WTC11 (cell line): Measurements from ENCODE around the gene CCL23. TPM values are rescaled to one million over a fixed set of nuclear protein-coding genes. Genes with fewer than 3 reads are reported as not detected.

Source experiments
- ATAC-seq: fragments of 200-7000 bp; cut with Tn5 transposase; 2 replicates; pipeline ENCODE4 v1.10.0; 2021; ENCODE audit warnings: mild to moderate bottlenecking, moderate library complexity
- CTCF ChIA-PET: fragments of 300-600 bp; sonication (Branson Sonifier 250); formaldehyde crosslinking; loops from one replicate; lab custom pipeline; 2021; ENCODE audit warnings: antibody characterized with exemption; lab: Charles Lee
- POLR2A ChIA-PET: fragments of 350-600 bp; sonication (Branson Sonifier 250); formaldehyde crosslinking; loops from one replicate; lab custom pipeline; 2021; ENCODE audit warnings: antibody characterized with exemption; lab: Charles Lee
- DNase-seq: peaks from one replicate; pipeline ENCODE4 v3.0.0; 2021; ENCODE audit warnings: low spot score
- H3K27ac Mint-ChIP-seq: 2 replicates; pipeline ENCODE4 v1.8.0; 2021; ENCODE audit warnings: mixed read lengths
- H3K27me3 Mint-ChIP-seq: 2 replicates; pipeline ENCODE4 v1.8.0; 2021; ENCODE audit warnings: low read depth, mild to moderate bottlenecking, moderate library complexity, mixed read lengths
- H3K36me3 Mint-ChIP-seq: 2 replicates; pipeline ENCODE4 v1.8.0; 2021; ENCODE audit warnings: mixed read lengths
- H3K4me1 Mint-ChIP-seq: 2 replicates; pipeline ENCODE4 v1.8.0; 2022; ENCODE audit warnings: mixed read lengths
- H3K4me3 Mint-ChIP-seq: 2 replicates; pipeline ENCODE4 v1.8.0; 2021; ENCODE audit warnings: mild to moderate bottlenecking, moderate library complexity, mixed read lengths
- H3K9me3 Mint-ChIP-seq: 2 replicates; pipeline ENCODE4 v1.8.0; 2021; ENCODE audit warnings: mixed read lengths
- ATF1 ChIP-seq: sonication (generic); formaldehyde crosslinking; IDR thresholded peaks from 2 replicates; pipeline ENCODE4 v1.8.1; 2023; ENCODE audit warnings: mild to moderate bottlenecking, moderate library complexity, missing genetic modification reagents
- CBFB ChIP-seq: sonication (generic); formaldehyde crosslinking; IDR thresholded peaks from 2 replicates; pipeline ENCODE4 v1.8.1; 2022; ENCODE audit warnings: mild to moderate bottlenecking, low read depth, missing genetic modification reagents
- CREB1 ChIP-seq: sonication (generic); formaldehyde crosslinking; IDR thresholded peaks from 2 replicates; pipeline ENCODE4 v1.8.0; 2023; ENCODE audit warnings: mild to moderate bottlenecking, missing genetic modification reagents
- CTCF ChIP-seq: fragments of 200-600 bp; IDR thresholded peaks from 2 replicates; pipeline ENCODE4 v1.8.0; 2022; ENCODE audit warnings: antibody characterized with exemption
- EMX1 ChIP-seq: fragments of 250-450 bp; sonication (Bioruptor Pico); IDR thresholded peaks from 2 replicates; pipeline ENCODE4 v1.8.0; 2021; ENCODE audit warnings: mild to moderate bottlenecking
- FOXP1 ChIP-seq: sonication (generic); formaldehyde crosslinking; IDR thresholded peaks from 2 replicates; pipeline ENCODE4 v1.8.0; 2022; ENCODE audit warnings: missing genetic modification reagents, mild to moderate bottlenecking, moderate library complexity, borderline replicate concordance
- GRHL2 ChIP-seq: fragments of 250-450 bp; sonication (Bioruptor Pico); IDR thresholded peaks from 2 replicates; pipeline ENCODE4 v1.8.0; 2022; ENCODE audit warnings: mild to moderate bottlenecking, moderate library complexity; ENCODE audit not compliant: insufficient replicate concordance, severe bottlenecking
- HMGA2 ChIP-seq: fragments of 250-450 bp; sonication (Bioruptor Pico); IDR thresholded peaks from 2 replicates; pipeline ENCODE4 v1.4.0; 2021; ENCODE audit warnings: mild to moderate bottlenecking, moderate library complexity
- IRF1 ChIP-seq: sonication (generic); formaldehyde crosslinking; IDR thresholded peaks from 2 replicates; pipeline ENCODE4 v1.8.0; 2023; ENCODE audit warnings: missing genetic modification reagents
- KAT7 ChIP-seq: sonication (generic); formaldehyde crosslinking; IDR thresholded peaks from 2 replicates; pipeline ENCODE4 v1.8.1; 2023; ENCODE audit warnings: missing genetic modification reagents, mild to moderate bottlenecking, borderline replicate concordance
- MYBL2 ChIP-seq: sonication (generic); formaldehyde crosslinking; IDR thresholded peaks from 2 replicates; pipeline ENCODE4 v1.8.1; 2023; ENCODE audit warnings: mild to moderate bottlenecking, moderate library complexity, missing genetic modification reagents
- NFATC4 ChIP-seq: fragments of 250-450 bp; sonication (Bioruptor Pico); IDR thresholded peaks from 2 replicates; pipeline ENCODE4 v1.9.0; 2021; ENCODE audit warnings: mild to moderate bottlenecking
- NR1H2 ChIP-seq: sonication (generic); formaldehyde crosslinking; IDR thresholded peaks from 2 replicates; pipeline ENCODE4 v1.9.0; 2021; ENCODE audit warnings: mild to moderate bottlenecking, moderate library complexity, missing genetic modification reagents
- RORB ChIP-seq: fragments of 250-450 bp; sonication (Bioruptor Pico); IDR thresholded peaks from 2 replicates; pipeline ENCODE4 v1.9.0; 2021; ENCODE audit warnings: mild to moderate bottlenecking
- SP1 ChIP-seq: sonication (generic); formaldehyde crosslinking; conservative IDR thresholded peaks from 2 replicates; pipeline ENCODE4 v1.8.1; 2022; ENCODE audit warnings: missing genetic modification reagents
- TCF7 ChIP-seq: sonication (generic); formaldehyde crosslinking; IDR thresholded peaks from 2 replicates; pipeline ENCODE4 v1.8.0; 2022; ENCODE audit warnings: mild to moderate bottlenecking, low read depth, missing genetic modification reagents, moderate library complexity
- TEAD1 ChIP-seq: sonication (generic); formaldehyde crosslinking; IDR thresholded peaks from 2 replicates; pipeline ENCODE4 v1.8.0; 2022; ENCODE audit warnings: mild to moderate bottlenecking, missing genetic modification reagents
- ZBTB43 ChIP-seq: sonication (generic); formaldehyde crosslinking; IDR thresholded peaks from 2 replicates; pipeline ENCODE4 v1.8.1; 2023; ENCODE audit warnings: mild to moderate bottlenecking, missing genetic modification reagents
- ZNF121 ChIP-seq: sonication (generic); formaldehyde crosslinking; IDR thresholded peaks from 2 replicates; pipeline ENCODE4 v1.8.0; 2023; ENCODE audit warnings: missing genetic modification reagents
- ZNF219 ChIP-seq: sonication (generic); formaldehyde crosslinking; IDR thresholded peaks from 2 replicates; pipeline ENCODE4 v1.8.0; 2023; ENCODE audit warnings: missing genetic modification reagents, mild to moderate bottlenecking, borderline replicate concordance
- ZNF317 ChIP-seq: sonication (generic); formaldehyde crosslinking; IDR thresholded peaks from 2 replicates; pipeline ENCODE4 v1.8.1; 2023; ENCODE audit warnings: low read depth, mild to moderate bottlenecking, moderate library complexity, missing genetic modification reagents, borderline replicate concordance
- total RNA-seq: library from RNA; stranded (reverse); gene quantifications from 3 replicates; pipeline ENCODE4 v1.2.3, GENCODE V29; 2021
- TF ChIP-seq, protein P1 (sequence below): fragments of 250-450 bp; sonication (Bioruptor Pico); IDR thresholded peaks from 2 replicates; pipeline ENCODE4 v1.8.0; 2021; ENCODE audit warnings: mild to moderate bottlenecking

Gene CCL23
- total RNA-seq, 1 experiment from 2014 or later, result not detected

DNA sequence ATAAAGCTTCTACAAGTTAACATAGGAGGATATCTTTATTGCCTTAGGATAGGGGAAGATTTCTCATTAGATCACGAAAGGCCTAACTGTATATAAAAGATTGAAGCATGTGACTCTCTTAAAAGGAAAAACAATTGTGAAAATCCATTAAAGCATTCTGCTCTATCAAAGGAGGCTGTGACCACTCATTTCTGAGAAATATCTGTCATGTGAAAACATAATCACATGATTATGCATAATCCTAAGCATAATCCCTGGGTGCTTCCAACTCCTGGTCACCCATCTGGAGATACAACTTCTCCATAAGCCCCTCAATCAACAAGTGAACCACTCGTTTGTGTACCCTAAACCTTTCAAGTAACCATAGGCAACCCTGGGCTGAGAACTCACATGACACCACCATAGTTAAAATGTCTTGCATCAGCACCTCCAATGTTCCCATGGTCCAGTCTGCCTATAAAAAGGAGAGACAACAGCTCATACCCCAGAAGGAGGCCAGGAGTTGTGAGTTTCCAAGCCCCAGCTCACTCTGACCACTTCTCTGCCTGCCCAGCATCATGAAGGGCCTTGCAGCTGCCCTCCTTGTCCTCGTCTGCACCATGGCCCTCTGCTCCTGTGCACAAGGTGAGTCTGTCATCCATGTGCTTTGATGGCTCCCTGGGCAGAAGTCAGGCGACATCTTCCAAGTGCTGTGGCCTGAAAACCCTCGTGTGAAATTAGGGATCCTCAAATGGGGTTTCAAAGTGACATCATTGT lies 46.2 kb upstream of the CCL23 start, which contains the start of gene CCL18 (continued):
- TF ChIP-seq FOXP1 (CRISPR knock-in tag), result no peak
- TF ChIP-seq ZNF121 (CRISPR knock-in tag), result no peak
- TF ChIP-seq ZNF317, result no peak
- no peak for TF ChIP-seq CBFB (CRISPR knock-in tag)
- TF ChIP-seq RORB (CRISPR knock-in tag), result no peak
- no peak for TF ChIP-seq NFATC4 (CRISPR knock-in tag)
- TF ChIP-seq SP1, result no peak
- TF ChIP-seq ATF1 (CRISPR knock-in tag), result no peak
- no peak for TF ChIP-seq ZNF219 (CRISPR knock-in tag)
- no peak for TF ChIP-seq EMX1 (CRISPR knock-in tag)
- no peak for TF ChIP-seq TEAD1 (CRISPR knock-in tag)
- TF ChIP-seq, all 79 proteins: peak for 0

GRCh38 chr17:36060816-36061215 lies 43.0 kb upstream of the CCL23 start:
- DNase-seq (no peak), ATAC-seq (no peak)
- ChIA-PET CTCF (interaction anchor here (2.9 kb wide), 1 partner anchor 12 kb away, joined by 15 read pairs; no protein-coding TSS in a partner anchor), POLR2A (no interaction called here)
- H3K4me3 Mint-ChIP-seq, result no peak overlapping the region
- H3K36me3 Mint-ChIP-seq, result no peaks in the 10 kb centered on the region
- no peak overlapping the region for H3K27ac Mint-ChIP-seq
- TF ChIP-seq HMGA2 (CRISPR knock-in tag) (no peak), CREB1 (CRISPR knock-in tag) (no peak), ZNF219 (CRISPR knock-in tag) (no peak), ZBTB43 (CRISPR knock-in tag) (no peak), CTCF (no peak), MYBL2 (CRISPR knock-in tag) (no peak), GRHL2 (CRISPR knock-in tag) (no peak), IRF1 (CRISPR knock-in tag) (no peak), KAT7 (CRISPR knock-in tag) (no peak), NR1H2 (CRISPR knock-in tag) (no peak), TCF7 (CRISPR knock-in tag) (no peak)
- TF ChIP-seq, protein P1, sequence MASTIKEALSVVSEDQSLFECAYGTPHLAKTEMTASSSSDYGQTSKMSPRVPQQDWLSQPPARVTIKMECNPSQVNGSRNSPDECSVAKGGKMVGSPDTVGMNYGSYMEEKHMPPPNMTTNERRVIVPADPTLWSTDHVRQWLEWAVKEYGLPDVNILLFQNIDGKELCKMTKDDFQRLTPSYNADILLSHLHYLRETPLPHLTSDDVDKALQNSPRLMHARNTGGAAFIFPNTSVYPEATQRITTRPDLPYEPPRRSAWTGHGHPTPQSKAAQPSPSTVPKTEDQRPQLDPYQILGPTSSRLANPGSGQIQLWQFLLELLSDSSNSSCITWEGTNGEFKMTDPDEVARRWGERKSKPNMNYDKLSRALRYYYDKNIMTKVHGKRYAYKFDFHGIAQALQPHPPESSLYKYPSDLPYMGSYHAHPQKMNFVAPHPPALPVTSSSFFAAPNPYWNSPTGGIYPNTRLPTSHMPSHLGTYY (CRISPR knock-in tag), result no peak
- H3K27me3 Mint-ChIP-seq, result no peaks in the 10 kb centered on the region; the same call in 1 of the 2 replicates
- H3K9me3 Mint-ChIP-seq, result peaks cover 4% of the 10 kb centered on the region
- no peaks in the 10 kb centered on the region for H3K4me1 Mint-ChIP-seq
